Activated CD4-positive, alpha-beta T cell treated with anti-CD3 and anti-CD28 coated beads for 36 hours (primary cell): ENCODE results near the gene GLRX2. TPM values are rescaled to one million over a fixed set of nuclear protein-coding genes. Genes with fewer than 3 reads are reported as not detected.
A peak's percentile ranks its signal among the peaks of the same experiment; 100 is the strongest.

Experiments used
- ATAC-seq: fragments of 200-7000 bp; cut with Tn5 transposase; one replicate; pipeline ENCODE4 v1.10.0; 2021; ENCODE audit warnings: mild to moderate bottlenecking, moderate library complexity
- CTCF ChIA-PET: fragments of 350-600 bp; sonication (Branson Sonifier 250); formaldehyde crosslinking; loops from one replicate; lab custom pipeline; 2021; ENCODE audit warnings: antibody characterized with exemption; lab: Charles Lee
- POLR2A ChIA-PET: fragments of 350-600 bp; sonication (Branson Sonifier 250); formaldehyde crosslinking; loops from one replicate; lab custom pipeline; 2021; ENCODE audit warnings: antibody characterized with exemption, inconsistent platforms; lab: Charles Lee
- DNase-seq: peaks from one replicate; pipeline ENCODE4 v3.0.0-alpha.2; 2020
- H3K27ac Mint-ChIP-seq: one replicate; pipeline ENCODE4 v1.8.0; 2021; ENCODE audit warnings: mixed read lengths
- H3K27me3 Mint-ChIP-seq: one replicate; pipeline ENCODE4 v1.8.0; 2021; ENCODE audit warnings: mixed read lengths
- H3K36me3 Mint-ChIP-seq: one replicate; pipeline ENCODE4 v1.8.0; 2021; ENCODE audit warnings: low read depth, mixed read lengths
- H3K4me1 Mint-ChIP-seq: one replicate; pipeline ENCODE4 v1.8.0; 2021; ENCODE audit warnings: mixed read lengths
- H3K4me3 Mint-ChIP-seq: one replicate; pipeline ENCODE4 v1.8.0; 2021; ENCODE audit warnings: mild to moderate bottlenecking, moderate library complexity, mixed read lengths
- H3K9me3 Mint-ChIP-seq: one replicate; pipeline ENCODE4 v1.8.0; 2021; ENCODE audit warnings: low read depth, mixed read lengths
- intact Hi-C, 2 experiments: fragments of 100-400 bp; cut with DNase I in 1 of 2; cut with micrococcal nuclease in 1 of 2; formaldehyde crosslinking; loops; one replicate each; pipeline versions ENCODE4 v1.14.2 to v1.15.1; 2022 to 2024; cut with DNase I, micrococcal nuclease
- total RNA-seq, 2 experiments: library from RNA; stranded (reverse); gene quantifications; one replicate each; pipeline ENCODE4 v1.2.3, GENCODE V29; 2021

The GLRX2 gene
- total RNA-seq, 2 experiments from 2014 or later: 29.8 to 30.2 TPM

DNA sequence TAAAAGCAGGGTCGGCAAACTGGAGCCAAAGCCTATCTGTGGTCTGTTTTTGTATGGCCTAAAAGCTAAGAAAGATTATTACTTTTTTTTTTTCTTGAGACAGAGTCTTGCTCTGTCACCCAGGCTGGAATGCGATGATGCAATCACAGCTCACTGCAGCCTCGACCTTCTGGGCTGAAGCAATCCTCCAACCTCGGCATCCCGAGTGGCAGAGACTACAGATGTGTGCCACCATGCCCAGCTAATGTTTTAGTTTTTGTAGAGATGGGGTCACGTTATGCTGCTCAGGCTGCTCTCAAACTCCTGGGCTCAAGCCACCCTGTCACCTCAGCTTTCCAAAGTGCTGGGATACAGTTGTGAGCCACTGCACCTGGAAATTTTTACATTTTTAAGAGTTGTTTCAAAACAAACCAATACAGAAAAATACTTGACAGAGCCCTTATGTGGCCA lies 6.5 kb upstream of the GLRX2 start:
- Mint-ChIP-seq H3K36me3 (no peaks in the 10 kb centered on the region), H3K4me1 (no peaks in the 10 kb centered on the region), H3K4me3 (no peak overlapping the region), H3K9me3 (no peaks in the 10 kb centered on the region), H3K27me3 (no peaks in the 10 kb centered on the region), H3K27ac (no peak overlapping the region)
- ChIA-PET CTCF (interaction anchor here (1.2 kb wide), 1 partner anchor 12 kb away, joined by 3 read pairs; no protein-coding TSS in a partner anchor), POLR2A (no interaction called here)
- intact Hi-C loops: no loop called here
- DNase-seq (no peak), ATAC-seq (no peak)

DNA sequence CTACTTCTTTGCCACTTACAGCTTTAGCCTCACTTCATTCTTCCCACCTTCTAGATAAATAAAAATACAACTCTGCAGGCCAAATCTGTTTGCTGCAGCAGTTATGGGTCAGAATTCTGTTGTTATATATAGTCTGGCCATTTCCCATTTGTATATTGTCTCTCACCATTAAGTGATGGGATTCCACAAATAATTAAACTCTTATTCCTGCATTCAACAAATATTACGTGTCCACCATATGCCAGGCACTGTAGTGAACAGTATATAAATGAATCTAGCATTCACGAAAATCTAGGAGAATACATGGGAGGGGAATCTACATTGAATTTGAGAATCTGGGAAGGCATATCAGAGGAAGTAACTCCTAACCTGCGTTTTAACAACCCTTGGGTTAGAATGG lies 5.7 kb upstream of the GLRX2 start:
- H3K4me1 Mint-ChIP-seq: no peaks in the 10 kb centered on the region
- no peaks in the 10 kb centered on the region for H3K36me3 Mint-ChIP-seq

DNA sequence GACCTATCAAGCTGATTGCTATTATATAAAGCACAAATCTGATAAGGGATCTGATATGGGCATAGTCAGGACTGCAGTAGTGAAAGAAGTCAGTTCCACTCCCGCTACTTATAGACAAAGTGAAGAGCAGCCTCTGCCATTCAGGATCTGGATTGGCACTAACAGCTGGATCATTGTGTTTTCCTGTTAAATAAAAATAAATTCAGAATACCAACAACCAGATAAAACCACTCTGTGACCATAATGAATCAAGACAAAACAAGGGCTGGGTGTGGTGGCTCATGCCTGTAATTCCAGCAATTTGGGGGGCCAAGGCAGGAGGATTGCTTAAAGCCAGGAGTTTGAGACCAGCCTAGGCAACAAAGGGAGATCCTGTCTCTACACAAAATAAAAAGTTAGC lies 5.0 kb upstream of the GLRX2 start:
- CTCF ChIA-PET: interaction anchor here (1.3 kb wide), 1 partner anchor 12 kb away, joined by 4 read pairs; the partner anchor contains the start of gene CDC73
- H3K4me3 Mint-ChIP-seq: no peak overlapping the region

More for the DNA sequence above, 5.7 kb upstream of the GLRX2 start:
- Mint-ChIP-seq H3K27ac (no peak overlapping the region), H3K27me3 (no peaks in the 10 kb centered on the region), H3K9me3 (no peaks in the 10 kb centered on the region), H3K4me3 (no peak overlapping the region)
- CTCF ChIA-PET: interaction anchor here (1.3 kb wide), 1 partner anchor 11 kb away, joined by 4 read pairs; the partner anchor contains the start of gene CDC73
- DNase-seq (no peak), ATAC-seq (no peak)
- POLR2A ChIA-PET: no interaction called here
- intact Hi-C loops: no loop called here

DNA sequence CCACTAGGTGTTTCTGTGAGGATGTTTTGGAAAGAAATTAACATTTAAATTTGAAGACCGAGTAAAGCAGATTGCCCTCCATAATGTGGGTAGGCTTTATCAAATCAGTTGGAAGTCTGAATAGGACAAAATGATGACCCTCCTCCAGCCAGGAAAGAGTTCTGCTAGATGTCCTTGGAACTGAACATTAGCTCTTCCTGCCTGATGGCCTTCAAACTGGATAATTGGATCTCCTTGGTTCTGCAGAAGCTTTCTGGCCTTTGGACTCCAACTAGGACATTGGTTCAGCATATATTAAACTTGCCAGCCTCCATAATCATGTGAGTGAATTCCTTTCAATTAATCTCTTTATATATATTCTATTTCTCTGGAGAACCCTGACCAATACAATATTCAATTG lies 4.4 kb upstream of the GLRX2 start:
- intact Hi-C loops: loop anchor here in 1 of 2 experiments (5.0 kb wide), 1 partner anchor 302 kb away; the partner anchor contains the start of gene RGS2
- no peak for DNase-seq
- Mint-ChIP-seq H3K4me1 (peaks cover 3% of the 10 kb centered on the region), H3K9me3 (no peaks in the 10 kb centered on the region), H3K27ac (no peak overlapping the region), H3K36me3 (no peaks in the 10 kb centered on the region), H3K4me3 (no peak overlapping the region), H3K27me3 (no peaks in the 10 kb centered on the region)
- ChIA-PET POLR2A (no interaction called here), CTCF (interaction anchor here (1.3 kb wide), 1 partner anchor 12 kb away, joined by 4 read pairs; the partner anchor contains the start of gene CDC73)
- no peak for ATAC-seq

More for the DNA sequence above, 5.0 kb upstream of the GLRX2 start:
- Mint-ChIP-seq H3K4me1 (peaks cover 3% of the 10 kb centered on the region), H3K27ac (no peak overlapping the region), H3K9me3 (no peaks in the 10 kb centered on the region), H3K27me3 (no peaks in the 10 kb centered on the region), H3K36me3 (no peaks in the 10 kb centered on the region)
- DNase-seq (no peak), ATAC-seq (no peak)
- POLR2A ChIA-PET: no interaction called here
- intact Hi-C loops: no loop called here

DNA sequence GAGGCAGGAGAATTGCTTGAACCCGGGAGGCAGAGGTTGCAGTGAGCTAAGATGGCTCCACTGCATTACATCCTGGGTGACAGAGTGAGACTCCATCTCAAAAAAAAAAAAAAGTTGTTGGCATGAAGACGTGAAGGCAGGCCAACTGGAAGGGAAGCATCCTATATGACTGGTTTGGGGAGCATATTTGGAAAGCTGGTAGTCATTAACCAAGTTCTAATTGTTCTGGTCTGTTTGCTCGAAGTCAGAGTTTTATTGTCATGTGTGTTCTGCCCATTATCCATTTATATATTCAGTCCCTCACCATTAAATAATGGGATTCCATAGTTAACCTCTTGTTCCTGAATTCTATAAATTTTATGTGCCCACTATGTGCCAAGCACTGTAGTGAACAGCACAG lies 3.3 kb upstream of the GLRX2 start:
- H3K27me3 Mint-ChIP-seq: no peaks in the 10 kb centered on the region
- H3K4me1 Mint-ChIP-seq: peaks cover 10% of the 10 kb centered on the region
- no peak overlapping the region for H3K4me3 Mint-ChIP-seq
- ChIA-PET CTCF (no interaction called here), POLR2A (no interaction called here)
- no peaks in the 10 kb centered on the region for H3K9me3 Mint-ChIP-seq
- intact Hi-C loops: loop anchor here in 1 of 2 experiments (5.0 kb wide), 1 partner anchor 301 kb away; the partner anchor contains the start of gene RGS2
- no peaks in the 10 kb centered on the region for H3K36me3 Mint-ChIP-seq
- ATAC-seq (no peak), DNase-seq (no peak)
- no peak overlapping the region for H3K27ac Mint-ChIP-seq

DNA sequence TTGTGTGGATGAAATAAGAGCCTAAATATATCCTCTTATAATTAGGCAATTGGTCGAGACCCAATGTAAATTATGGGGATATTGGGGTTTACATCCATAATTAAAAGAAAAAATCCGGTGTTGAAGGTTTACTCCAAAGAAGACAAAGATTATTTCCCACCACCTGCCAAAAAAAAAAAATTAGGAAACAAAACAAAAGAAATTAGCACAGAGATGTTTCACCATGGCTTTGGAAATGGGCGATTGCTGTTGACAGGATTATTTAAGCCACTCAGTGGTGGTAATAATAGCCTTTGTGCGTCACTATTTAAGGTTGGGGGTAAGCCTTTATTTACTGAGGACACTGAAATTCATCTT lies 585 bp upstream of the GLRX2 start:
- Mint-ChIP-seq H3K4me3 (peak overlapping the region; percentile 88), H3K9me3 (no peaks in the 10 kb centered on the region), H3K27me3 (no peaks in the 10 kb centered on the region), H3K4me1 (peaks cover 14% of the 10 kb centered on the region), H3K27ac (peak overlapping the region; percentile 34), H3K36me3 (no peaks in the 10 kb centered on the region)
- DNase-seq: no peak
- intact Hi-C loops: loop anchor here (1.0 to 5.0 kb wide), 6 partner anchors 16 to 298 kb away; partner anchors contain the start of genes RO60 (in 2 of the 2), UCHL5 (in 2 of the 2), CDC73 (in 1 of the 2) and RGS2 (in 1 of the 2)
- ChIA-PET CTCF (interaction anchor here (1.1 to 1.3 kb wide), 2 partner anchors 17 to 631 kb away, joined by 3 to 4 read pairs; no protein-coding TSS in a partner anchor), POLR2A (no interaction called here)
- no peak for ATAC-seq

DNA sequence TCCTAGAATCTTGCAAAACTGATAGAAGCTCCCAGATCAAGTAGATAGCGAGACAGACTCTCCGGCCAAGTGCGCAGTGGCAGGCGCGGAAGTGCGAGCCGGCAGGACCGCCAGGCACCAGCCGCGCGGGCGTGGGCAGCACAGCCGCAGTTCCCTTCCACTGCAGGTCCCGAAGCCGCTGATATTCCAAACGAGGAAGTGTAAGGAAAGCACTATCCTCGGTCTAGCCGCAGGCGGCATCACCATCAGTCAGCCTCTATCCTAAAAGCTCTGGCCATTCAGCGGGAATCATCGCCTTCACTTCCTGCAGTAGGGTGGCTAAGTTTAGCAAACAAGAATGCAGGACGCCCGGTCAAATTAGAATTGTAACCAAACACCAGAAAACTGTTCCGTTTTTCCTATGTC lies 710 bp downstream of the GLRX2 start:
- Mint-ChIP-seq H3K9me3 (no peaks in the 10 kb centered on the region), H3K4me1 (peaks cover 14% of the 10 kb centered on the region), H3K27me3 (no peaks in the 10 kb centered on the region), H3K36me3 (peaks cover 3% of the 10 kb centered on the region), H3K27ac (peak overlapping the region; percentile 51), H3K4me3 (peak overlapping the region; percentile 88)
- CTCF ChIA-PET: interaction anchor here (1.0 to 1.3 kb wide), 3 partner anchors 17 to 85 kb away, joined by 3 read pairs; partner anchors contain the start of gene CDC73
- POLR2A ChIA-PET: interaction anchor here (1.0 to 1.8 kb wide), 3 partner anchors 19 to 46 kb away, joined by 3 to 5 read pairs (median 4); partner anchors contain the start of genes RO60 and UCHL5
- DNase-seq (peak; percentile 53), ATAC-seq (peak; percentile 35)
- intact Hi-C loops: loop anchor here in 1 of 2 experiments (2.0 kb wide), 1 partner anchor 46 kb away; the partner anchor contains the start of genes RO60 and UCHL5

DNA sequence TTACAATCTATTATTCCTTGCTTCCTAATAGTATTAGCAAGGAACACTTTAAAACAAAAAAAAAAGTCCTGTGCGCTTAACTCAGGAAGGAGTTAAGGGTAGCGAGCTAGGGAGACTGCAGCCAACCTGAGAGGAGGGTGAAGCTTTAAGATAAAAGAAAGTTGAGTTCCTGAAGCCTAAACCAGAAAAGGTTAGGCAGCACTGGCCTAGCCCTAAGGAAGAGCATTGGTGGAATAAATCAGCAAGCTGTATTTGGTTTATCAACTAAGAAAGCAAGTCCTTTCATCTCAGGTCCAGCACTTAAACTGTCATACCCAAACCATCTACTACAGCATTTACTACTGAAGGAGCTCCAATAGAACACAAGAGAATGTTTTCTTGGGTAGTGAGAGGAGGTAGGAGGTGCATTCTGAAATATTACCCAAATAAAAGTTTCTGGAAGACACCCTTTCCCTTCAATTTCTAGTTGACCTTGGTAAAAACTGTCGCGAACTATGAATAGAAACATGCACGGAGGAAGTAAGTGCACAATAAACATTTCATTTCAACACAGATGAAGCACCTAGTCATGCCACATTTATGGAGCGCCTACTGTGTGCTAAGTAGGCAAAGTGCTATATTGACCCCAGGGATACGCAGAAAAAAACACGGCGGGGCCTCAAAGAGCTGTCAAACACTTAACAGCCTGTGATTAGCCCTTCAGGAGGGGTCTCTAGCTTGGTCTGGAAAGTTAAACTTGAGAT lies 1.3 kb downstream of the GLRX2 start:
- ATAC-seq (no peak), DNase-seq (no peak)
- Mint-ChIP-seq H3K36me3 (peaks cover 3% of the 10 kb centered on the region), H3K27ac (peak overlapping the region; percentile 78), H3K4me3 (peak overlapping the region; percentile 88), H3K4me1 (peaks cover 14% of the 10 kb centered on the region), H3K27me3 (no peaks in the 10 kb centered on the region), H3K9me3 (no peaks in the 10 kb centered on the region)
- POLR2A ChIA-PET: interaction anchor here (0.6 to 1.8 kb wide), 4 partner anchors 19 to 98 kb away, joined by 3 to 5 read pairs (median 4); partner anchors contain the start of genes RO60 and UCHL5
- intact Hi-C loops: loop anchor here in 1 of 2 experiments (2.0 kb wide), 1 partner anchor 45 kb away; the partner anchor contains the start of genes RO60 and UCHL5
- CTCF ChIA-PET: interaction anchor here (0.6 to 1.3 kb wide), 4 partner anchors 19 to 1203 kb away, joined by 3 read pairs; no protein-coding TSS in a partner anchor

DNA sequence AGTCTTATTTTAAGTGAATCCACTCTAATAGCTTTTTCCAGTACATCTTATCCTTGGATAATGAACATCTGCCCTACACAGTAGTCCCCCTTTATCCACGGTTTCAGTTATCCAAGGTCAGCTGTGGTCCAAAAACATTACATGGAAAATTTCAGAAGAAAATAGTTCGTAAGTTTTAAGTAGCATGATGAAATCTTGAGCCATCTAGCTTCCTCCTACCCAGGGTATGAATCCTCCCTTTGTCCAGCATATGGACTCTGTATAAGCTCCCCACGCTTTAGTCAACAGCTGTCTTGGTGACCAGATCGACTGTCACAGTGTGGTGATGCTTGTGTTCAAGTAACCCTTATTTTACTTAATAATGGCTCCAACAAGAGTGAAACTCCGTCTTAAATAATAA lies 2.6 kb downstream of the GLRX2 start:
- H3K36me3 Mint-ChIP-seq: peaks cover 3% of the 10 kb centered on the region
- H3K4me1 Mint-ChIP-seq: peaks cover 14% of the 10 kb centered on the region
- DNase-seq (no peak), ATAC-seq (no peak)
- no peak overlapping the region for H3K4me3 Mint-ChIP-seq
- intact Hi-C loops: no loop called here
- no peak overlapping the region for H3K27ac Mint-ChIP-seq
- CTCF ChIA-PET: interaction anchor here (0.5 to 1.0 kb wide), 2 partner anchors 34 to 36 kb away, joined by 3 to 4 read pairs; no protein-coding TSS in a partner anchor
- POLR2A ChIA-PET: interaction anchor here (0.6 kb wide), 1 partner anchor 46 kb away, joined by 3 read pairs; no protein-coding TSS in a partner anchor
- no peaks in the 10 kb centered on the region for H3K27me3 Mint-ChIP-seq
- no peaks in the 10 kb centered on the region for H3K9me3 Mint-ChIP-seq

DNA sequence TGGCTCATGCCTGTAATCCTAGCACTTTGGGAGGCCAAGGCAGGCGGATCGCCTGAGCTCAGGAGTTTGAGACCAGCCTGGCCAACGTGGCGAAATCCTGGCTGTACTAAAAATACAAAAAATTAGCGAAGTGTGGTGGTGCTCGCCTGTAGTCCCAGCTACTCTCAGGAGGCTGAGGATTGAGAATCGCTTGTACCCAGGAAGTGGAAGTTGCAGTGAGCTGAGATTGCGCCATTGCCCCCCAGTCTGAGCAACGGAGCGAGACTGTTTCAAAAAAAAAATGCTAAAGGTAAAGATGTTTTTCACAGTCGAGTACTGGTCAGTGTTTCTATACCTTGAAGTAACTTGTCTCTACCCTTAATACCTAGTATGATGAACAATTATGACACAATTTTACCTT lies 11.1 kb downstream of the GLRX2 start:
- ATAC-seq (no peak), DNase-seq (no peak)
- CTCF ChIA-PET: interaction anchor here (0.6 to 1.4 kb wide), 3 partner anchors 28 to 764 kb away, joined by 3 to 4 read pairs (median 3); no protein-coding TSS in a partner anchor
- H3K36me3 Mint-ChIP-seq: peaks cover 20% of the 10 kb centered on the region
- no peaks in the 10 kb centered on the region for H3K27me3 Mint-ChIP-seq
- H3K27ac Mint-ChIP-seq: no peak overlapping the region
- no peak overlapping the region for H3K4me3 Mint-ChIP-seq
- no peaks in the 10 kb centered on the region for H3K4me1 Mint-ChIP-seq
- H3K9me3 Mint-ChIP-seq: no peaks in the 10 kb centered on the region
- intact Hi-C loops: loop anchor here in 1 of 2 experiments (5.0 kb wide), 1 partner anchor 52 kb away; no protein-coding TSS in a partner anchor
- POLR2A ChIA-PET: no interaction called here

DNA sequence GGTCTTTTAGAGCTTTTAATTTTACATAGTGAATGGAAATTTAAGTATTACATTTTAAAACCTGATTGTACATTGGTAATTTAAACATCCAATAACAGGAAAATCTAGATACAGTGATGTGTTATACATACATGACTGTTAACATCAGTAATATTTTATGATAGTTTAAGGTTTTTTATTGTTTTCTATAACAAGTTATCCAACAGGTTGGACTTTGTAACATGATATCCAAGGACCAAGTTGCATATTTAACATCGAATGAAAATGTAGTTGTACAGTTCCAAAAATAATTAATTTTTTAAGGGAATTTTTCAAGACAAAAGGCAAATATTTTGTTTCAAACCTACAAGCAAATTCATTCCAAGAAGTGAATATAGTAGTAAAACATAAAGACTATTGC lies 14.3 kb downstream of the GLRX2 start:
- intact Hi-C loops: loop anchor here in 1 of 2 experiments (5.0 kb wide), 1 partner anchor 49 kb away; no protein-coding TSS in a partner anchor
- ATAC-seq: no peak

More for the DNA sequence above, 14.3 kb downstream of the GLRX2 start:
- Mint-ChIP-seq H3K27ac (no peak overlapping the region), H3K9me3 (no peaks in the 10 kb centered on the region), H3K4me1 (no peaks in the 10 kb centered on the region), H3K36me3 (peaks cover 8% of the 10 kb centered on the region), H3K27me3 (no peaks in the 10 kb centered on the region), H3K4me3 (no peak overlapping the region)
- CTCF ChIA-PET: interaction anchor here (0.8 kb wide), 1 partner anchor 42 kb away, joined by 3 read pairs; no protein-coding TSS in a partner anchor
- no peak for DNase-seq
- POLR2A ChIA-PET: no interaction called here
